Measurements from ENCODE around the gene MAP2K1. TPM values are rescaled to one million over a fixed set of nuclear protein-coding genes. Genes with fewer than 3 reads are reported as not detected.

MAP2K1 gene
- total and polyA plus RNA-seq, 9 of the 15 experiments (the other 6 are each of a cell fraction or from before 2014, with no cell fraction given) = 7.5 to 58.3 (median 30.0) TPM

- in situ Hi-C loops (cut with MboI) = no loop called here
- peak; percentile 60; the same call in 1 of the 3 replicates for ATAC-seq
- TF ChIP-seq ZBTB26 (CRISPR knock-in tag; IDR thresholded peaks at IDR 0.05) (no peak), ZBTB43 (CRISPR knock-in tag; IDR thresholded peaks at IDR 0.05) (no peak), SP2 (IDR thresholded peaks at IDR 0.05; ENCODE audit: extremely low read depth, low read depth, low read length, poor library complexity, severe bottlenecking) (peak; percentile 7), ERF (CRISPR knock-in tag; IDR thresholded peaks at IDR 0.05) (no peak), CTCF (IDR thresholded peaks at IDR 0.05 in 2 of 3, conservative IDR thresholded peaks at IDR 0.05 in 1 of 3; ENCODE audit: insufficient read depth in 2 of 3, low read depth in 1 of 3, low read length in 3 of 3) (0 out of 6 replicates have a peak, but pooled peaks of 1 of the 3 experiments have one; percentile 12)
- H2AFZ ChIP-seq (ENCODE audit: low read depth, low read length) = no peak overlapping the region
- H4K20me1 ChIP-seq (replicated peaks; ENCODE audit: control insufficient read depth, insufficient read depth, low read length) = peaks cover 10% of the 10 kb centered on the region; the same call in 1 of the 2 replicates
- no peaks in the 10 kb centered on the region for H3K27me3 ChIP-seq (ENCODE audit: control insufficient read depth in 2 of 2, insufficient read depth in 2 of 2, low read length in 2 of 2)
- no peaks in the 10 kb centered on the region for H3K9me1 ChIP-seq (ENCODE audit: control insufficient read depth, insufficient read depth, low read length)
- intact Hi-C loops (cut with micrococcal nuclease) = no loop called here
- H3K4me1 ChIP-seq (replicated peaks in 1 of 2; ENCODE audit: control insufficient read depth in 2 of 2, insufficient read depth in 2 of 2, low read length in 2 of 2) = no peaks in the 10 kb centered on the region; a peak in 1 of 5 replicates
- H3K9me3 ChIP-seq (replicated peaks; ENCODE audit: control insufficient read depth, insufficient read depth, low read depth, low read length) = no peaks in the 10 kb centered on the region
- no peak overlapping the region for H3K4me2 ChIP-seq (ENCODE audit: insufficient read depth, low read length)
- ChIA-PET POLR2A (interaction anchor here (0.6 kb wide), 1 partner anchor 518 kb away, joined by 3 read pairs; no protein-coding TSS in a partner anchor), CTCF (ENCODE audit: low intra/inter-chr PET ratio) (no interaction called here)
- WGBS (ENCODE audit: insufficient coverage, low coverage, missing lambda C conversion rate) = 83% methylated on average over 8 of the region's 8 CpGs
- no peak overlapping the region for H3K4me3 ChIP-seq
- peaks cover 15% of the 10 kb centered on the region for H3K36me3 ChIP-seq (ENCODE audit: control insufficient read depth, insufficient read depth, low read length)
- peaks cover 86% of the 10 kb centered on the region for H3K79me2 ChIP-seq (ENCODE audit: control insufficient read depth, insufficient read depth, low read length)
- BruUV-seq (replicated peaks) = no TSS peak
- no peak overlapping the region for H3K9ac ChIP-seq (ENCODE audit: insufficient read depth in 1 of 2, low read depth in 2 of 2, low read length in 2 of 2)
- FAIRE-seq = no peak
- H3K27ac ChIP-seq (ENCODE audit: extremely low read depth, low read depth, low read length) = no peak overlapping the region
- DNase-seq (ENCODE audit: extremely low read depth in 1 of 4, low spot score in 3 of 4) = no peak
These were observed 14.7 kb downstream of the MAP2K1 start for GRCh38 chr15:66401130-66402021.
